Heart right ventricle (tissue), 16 donors: ENCODE measurements around the gene G2E3. TPM values are rescaled to one million over a fixed set of nuclear protein-coding genes. Genes with fewer than 3 reads are reported as not detected.

ENCODE experiments used
- ATAC-seq, 8 donors: fragments of 200-7000 bp; cut with Tn5 transposase; one replicate each; pipeline ENCODE4 v1.9.1; 2020; ENCODE audit warnings: mild to moderate bottlenecking in 8 of 8, moderate library complexity in 8 of 8, moderate number of reproducible peaks in 1 of 8
- DNase-seq, 2 donors: peaks; one replicate each; pipeline ENCODE4 v3.0.0-alpha.2; 2020
- H3K27ac ChIP-seq, 10 donors: fragments of 200-600 bp; sonication (generic) in 2 of 10; one replicate each; pipeline versions ENCODE4 v1.5.0 to v1.8.0; 2020 to 2022; ENCODE audit warnings: mild to moderate bottlenecking in 3 of 10
- H3K27me3 ChIP-seq, 7 donors: fragments of 200-600 bp; one replicate each; pipeline ENCODE4 v1.8.0; 2021 to 2022; ENCODE audit warnings: mild to moderate bottlenecking in 2 of 7
- H3K36me3 ChIP-seq, 9 donors: fragments of 200-600 bp; sonication (generic) in 1 of 9; one replicate each; pipeline versions ENCODE4 v1.5.0 to v1.8.0; 2020 to 2022; ENCODE audit warnings: mild to moderate bottlenecking in 2 of 9
- H3K4me1 ChIP-seq, 9 donors: fragments of 200-600 bp; sonication (generic) in 1 of 9; one replicate each; pipeline versions ENCODE4 v1.5.0 to v1.8.0; 2020 to 2022; ENCODE audit warnings: mild to moderate bottlenecking in 4 of 9
- H3K4me3 ChIP-seq, 10 donors: fragments of 200-600 bp; sonication (generic) in 2 of 10; one replicate each; pipeline versions ENCODE4 v1.5.0 to v1.8.0; 2020 to 2022; ENCODE audit warnings: mild to moderate bottlenecking in 7 of 10, moderate library complexity in 2 of 10
- H3K9me3 ChIP-seq, 11 donors: fragments of 200-600 bp in 10 of 11; sonication (generic) in 2 of 11; one replicate each; pipeline versions ENCODE4 v1.5.0 to v1.8.0; 2013 to 2022; ENCODE audit warnings: mild to moderate bottlenecking in 2 of 11, control low read depth in 1 of 11, moderate library complexity in 1 of 11
- WGBS, 2 donors: extraction: QIAGEN DNeasy Blood & Tissue Kit; methylation state at CpG; one replicate each; pipeline ENCODE4 v1.1.7; 2013; ENCODE audit warnings: inconsistent platforms in 1 of 2; 5-methylcytosine and 5-hydroxymethylcytosine counted together
- intact Hi-C, 10 donors: fragments of 100-400 bp; cut with DNase I; formaldehyde crosslinking; loops; one replicate each; pipeline versions ENCODE4 v1.11.1 to v1.14.2; 2022
- long read RNA-seq, 3 donors: library from polyadenylated mRNA; unstranded; transcript quantifications; one replicate each; pipeline ENCODE4 v2.0.0, GENCODE V29; 2020 to 2021
- polyA plus RNA-seq, 2 donors: library from polyadenylated mRNA; stranded (reverse); fragments of 200-250 nt; gene quantifications; one replicate each; pipeline ENCODE4 v1.2.3, GENCODE V29; 2013
- total RNA-seq, 10 donors: library from RNA; stranded (reverse); fragmentation: NEBNext Ultra II Directional in 3 of 10; extraction: Animal tissue kit (Norgen Biotek cat#: 25700) in 3 of 10; gene quantifications; one replicate each; pipeline versions ENCODE4 v1.2.1 to v1.2.4, GENCODE V29; 2021 to 2023
- TF ChIP-seq, protein P1 (sequence below), 9 donors: fragments of 200-600 bp; sonication (generic) in 2 of 9; IDR thresholded peaks; one replicate each; pipeline versions ENCODE4 v1.5.0 to v1.8.0; 2021 to 2022; ENCODE audit warnings: antibody characterized with exemption in 9 of 9, mild to moderate bottlenecking in 5 of 9, moderate library complexity in 1 of 9
- donor health status: Arrhythmogenic right ventricular cardiomyopathy.
- donor health status: ischemic (EF 13 %, LVEDD 7.1; RV severe dilation, severe dysfunction).
- donor health status: healthy with polysubstance abuse.
- donor health status: DM: no; HTN: yes; CAD: no.
- donor health status: DM: no; HTN: no; CAD: no.
- donor health status: ischemic (EF 25% LVEDD 6.9; RV normal size, moderate dysfunction).
- donor health status: ischemic (EF 25% LVEDD 5.7; RV mildly dilated, moderate dysfunction).
- donor health status: healthy.
- donor health status: DM: yes; HTN: yes; CAD: no.
- donor health status: Ischemic cardiomyopathy.
- donor health status: ischemic (EF 35%, LVEDD 5.7; RV mildly dilated, moderate dysfunction).
- donor health status: nonischemic (EF 11% LVEDD 7.7; RV severe dilation, severe dysfunction).
- donor health status: DM: yes; HTN: yes; CAD: no.
- donor health status: PGD.
- donor health status: ischemic (EF 29% LVEDD 5.4; RV normal size, mild dysfunction).
- donor health status: nonischemic (EF 23%, LVEDD 6.1; RV moderate dilation, normal function).

G2E3 gene
- 10 to 100 TPM in 3 of 10 donors, 1 to 10 TPM in 7; 7.4 to 11.0 (median 8.9) TPM for total RNA-seq
- 1 to 10 TPM; 2.6 to 4.5 TPM for polyA plus RNA-seq
- long read RNA-seq, donor 1, full-length matches to known transcripts = 6 of 9 reads
- long read RNA-seq, donor 1, partial matches to known transcripts = 1 of 9 reads
- long read RNA-seq, donor 1, other reads (novel, unspliced or antisense) = 2 of 9 reads
- long read RNA-seq, donor 2, full-length matches to known transcripts = 8 of 10 reads
- long read RNA-seq, donor 2, partial matches to known transcripts = 1 of 10 reads
- long read RNA-seq, donor 2, other reads (novel, unspliced or antisense) = 1 of 10 reads
- long read RNA-seq, donor 3, full-length matches to known transcripts = 6 of 11 reads
- long read RNA-seq, donor 3, partial matches to known transcripts = 3 of 11 reads
- long read RNA-seq, donor 3, other reads (novel, unspliced or antisense) = 2 of 11 reads

GRCh38 chr14:30558675-30559555, at the start of gene G2E3:
TSS of gene G2E3 (plus strand) at chr14:30559158. CDS start at chr14:30581080, 21,922 bp downstream.
- peaks cover 0 to 22% (median 16%) of the 10 kb centered on the region in 9 donors for H3K4me1 ChIP-seq
- peak within 1 kb of the TSS in 9 of 10 donors; percentile 11 to 86 (median 76) for H3K27ac ChIP-seq
- H3K9me3 ChIP-seq = no peaks in the 10 kb centered on the region
- peaks cover 0 to 3% (median 0%) of the 10 kb centered on the region in 9 donors for H3K36me3 ChIP-seq
- TF ChIP-seq, protein P1, sequence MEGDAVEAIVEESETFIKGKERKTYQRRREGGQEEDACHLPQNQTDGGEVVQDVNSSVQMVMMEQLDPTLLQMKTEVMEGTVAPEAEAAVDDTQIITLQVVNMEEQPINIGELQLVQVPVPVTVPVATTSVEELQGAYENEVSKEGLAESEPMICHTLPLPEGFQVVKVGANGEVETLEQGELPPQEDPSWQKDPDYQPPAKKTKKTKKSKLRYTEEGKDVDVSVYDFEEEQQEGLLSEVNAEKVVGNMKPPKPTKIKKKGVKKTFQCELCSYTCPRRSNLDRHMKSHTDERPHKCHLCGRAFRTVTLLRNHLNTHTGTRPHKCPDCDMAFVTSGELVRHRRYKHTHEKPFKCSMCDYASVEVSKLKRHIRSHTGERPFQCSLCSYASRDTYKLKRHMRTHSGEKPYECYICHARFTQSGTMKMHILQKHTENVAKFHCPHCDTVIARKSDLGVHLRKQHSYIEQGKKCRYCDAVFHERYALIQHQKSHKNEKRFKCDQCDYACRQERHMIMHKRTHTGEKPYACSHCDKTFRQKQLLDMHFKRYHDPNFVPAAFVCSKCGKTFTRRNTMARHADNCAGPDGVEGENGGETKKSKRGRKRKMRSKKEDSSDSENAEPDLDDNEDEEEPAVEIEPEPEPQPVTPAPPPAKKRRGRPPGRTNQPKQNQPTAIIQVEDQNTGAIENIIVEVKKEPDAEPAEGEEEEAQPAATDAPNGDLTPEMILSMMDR (IDR thresholded peaks at IDR 0.05) = no peak
- peak within 1 kb of the TSS; percentile 73 to 95 (median 82) for H3K4me3 ChIP-seq
- intact Hi-C loops = no loop called here
- H3K27me3 ChIP-seq = no peaks in the 10 kb centered on the region
- 0 to 1% methylated on average over 62 of the region's 62 CpGs for WGBS, 2 donors
- ATAC-seq (peak; percentile 99 to 100 (median 100)), DNase-seq (peak; percentile 85 to 88)

GRCh38 chr14:30517737-30518136, 41.2 kb upstream of the G2E3 start:
- H3K27ac ChIP-seq = no peak overlapping the region
- H3K4me1 ChIP-seq = peaks cover 0 to 12% (median 0%) of the 10 kb centered on the region in 9 donors
- H3K27me3 ChIP-seq = peaks cover 0 to 6% (median 0%) of the 10 kb centered on the region in 7 donors
- H3K9me3 ChIP-seq = no peaks in the 10 kb centered on the region
- no peaks in the 10 kb centered on the region for H3K36me3 ChIP-seq
- intact Hi-C loops = no loop called here
- 90 to 93% methylated on average over 2 of the region's 2 CpGs for WGBS, 2 donors
- TF ChIP-seq, protein P1 (IDR thresholded peaks at IDR 0.05) = no peak
- DNase-seq = no peak
- H3K4me3 ChIP-seq = no peak overlapping the region
- ATAC-seq = no peak

DNA sequence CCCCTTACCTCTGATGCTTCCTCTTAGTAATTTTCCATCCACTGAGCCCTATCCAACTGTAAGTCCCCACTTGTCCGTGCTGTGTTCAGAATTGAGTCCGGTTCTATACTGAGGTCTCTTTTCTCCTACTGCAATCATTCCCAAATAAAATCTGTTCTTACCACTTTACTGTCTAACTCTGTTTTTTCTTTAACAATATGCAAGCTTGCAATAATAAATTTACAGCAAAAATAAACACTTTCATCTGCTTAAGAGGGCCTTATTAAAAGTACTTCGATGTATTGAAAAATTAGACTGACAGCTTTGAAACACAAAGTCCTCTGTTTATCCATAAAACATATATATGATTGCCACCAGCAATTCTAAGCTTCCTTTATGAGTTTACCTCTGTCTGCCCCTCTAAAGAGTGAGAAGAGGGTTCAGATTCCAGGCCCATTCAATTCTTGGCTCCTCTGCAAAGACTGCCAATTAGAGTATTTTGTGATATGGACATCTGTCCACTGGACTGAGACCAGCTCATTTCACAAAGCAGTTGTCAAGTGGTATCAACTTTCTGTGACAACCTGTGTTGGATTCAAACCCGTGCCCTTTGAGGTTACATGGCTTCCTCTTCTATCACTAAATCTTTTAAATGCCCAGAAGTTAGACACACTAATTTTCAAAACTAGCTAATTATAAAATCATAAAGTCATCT, 39.9 kb upstream of the G2E3 start:
- TF ChIP-seq, protein P1 (IDR thresholded peaks at IDR 0.05) = no peak
- Histone ChIP-seq H3K4me3 (no peak overlapping the region), H3K27ac (no peak overlapping the region), H3K36me3 (no peaks in the 10 kb centered on the region), H3K27me3 (peaks cover 0 to 6% (median 0%) of the 10 kb centered on the region in 7 donors), H3K4me1 (peaks cover 0 to 12% (median 0%) of the 10 kb centered on the region in 9 donors), H3K9me3 (no peaks in the 10 kb centered on the region)
- no peak for ATAC-seq
- intact Hi-C loops = no loop called here
- DNase-seq = no peak
- WGBS, 2 donors = 80 to 85% methylated on average over 4 of the region's 4 CpGs
